Panc1 (cell line): Measurements from ENCODE around the gene TMEM256.

ENCODE experiments used
- CTCF ChIP-seq: fragments of 450-650 bp; IDR thresholded peaks from 2 replicates; pipeline ENCODE4 v1.5.1; 2017; ENCODE audit warnings: mild to moderate bottlenecking
- POLR2AphosphoS5 ChIP-seq: IDR thresholded peaks from 2 replicates; pipeline ENCODE4 v1.6.1; 2012; ENCODE audit warnings: mild to moderate bottlenecking, low read depth, low read length, moderate library complexity
- REST ChIP-seq, 2 experiments: IDR thresholded peaks; 2 replicates each; pipeline ENCODE4 v1.6.1; 2011 to 2012; ENCODE audit warnings: low read depth in 2 of 2, control low read depth in 1 of 2, low read length in 1 of 2, mild to moderate bottlenecking in 1 of 2, moderate library complexity in 1 of 2; ENCODE audit not compliant: insufficient read depth in 1 of 2
- SIN3A ChIP-seq: IDR thresholded peaks from 2 replicates; pipeline ENCODE4 v1.6.1; 2012; ENCODE audit warnings: low read depth, mild to moderate bottlenecking, low read length, moderate library complexity, borderline replicate concordance; ENCODE audit not compliant: insufficient read depth
- TCF7L2 ChIP-seq: IDR thresholded peaks from 2 replicates; pipeline ENCODE4 v1.6.1; 2011; ENCODE audit warnings: mild to moderate bottlenecking, low read depth, low read length, inconsistent platforms

- no peak for TF ChIP-seq CTCF
- TF ChIP-seq SIN3A: no peak
- TF ChIP-seq POLR2AphosphoS5: no peak
- no peak for TF ChIP-seq REST (IDR thresholded peaks at IDR 0.05; ENCODE audit: insufficient read depth in 1 of 2, low read depth in 2 of 2, low read length in 1 of 2)
- no peak for TF ChIP-seq TCF7L2
These were observed 15.0 kb downstream of the TMEM256 start for GRCh38 chr17:7388856-7389255.
